ENCODE data around the gene CPOX.

DNA sequence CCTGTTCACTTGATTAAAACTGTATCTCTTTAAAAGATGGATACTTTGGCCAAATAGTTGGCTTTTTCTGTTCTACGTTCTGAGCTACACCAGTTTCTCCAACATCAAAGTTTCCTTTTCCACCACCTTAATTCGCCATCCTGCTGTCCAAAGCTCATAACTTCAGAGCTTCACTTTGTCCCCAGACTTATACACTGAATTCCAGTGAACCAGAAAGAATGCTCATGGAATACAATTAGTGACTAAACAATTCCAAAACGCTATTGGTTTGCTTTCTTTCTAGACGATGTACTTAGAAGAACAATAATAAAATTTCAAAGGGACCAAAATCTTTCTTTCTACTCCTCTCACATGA is 38.4 kb downstream of the CPOX start:
- TF ChIP-seq EZH2 (IDR thresholded peaks at IDR 0.05; ENCODE audit: low read depth, unreplicated experiment) (no peak), POLR2AphosphoS5 (IDR thresholded peaks at IDR 0.05; ENCODE audit: low read depth) (no peak), EZH2phosphoT487 (IDR thresholded peaks at IDR 0.05; ENCODE audit: unreplicated experiment) (no peak), CREB1 (CRISPR knock-in tag; IDR thresholded peaks at IDR 0.05; ENCODE audit: low read depth) (no peak), JUNB (IDR thresholded peaks at IDR 0.05; ENCODE audit: unreplicated experiment) (no peak)
- TF ChIP-seq, protein P1, sequence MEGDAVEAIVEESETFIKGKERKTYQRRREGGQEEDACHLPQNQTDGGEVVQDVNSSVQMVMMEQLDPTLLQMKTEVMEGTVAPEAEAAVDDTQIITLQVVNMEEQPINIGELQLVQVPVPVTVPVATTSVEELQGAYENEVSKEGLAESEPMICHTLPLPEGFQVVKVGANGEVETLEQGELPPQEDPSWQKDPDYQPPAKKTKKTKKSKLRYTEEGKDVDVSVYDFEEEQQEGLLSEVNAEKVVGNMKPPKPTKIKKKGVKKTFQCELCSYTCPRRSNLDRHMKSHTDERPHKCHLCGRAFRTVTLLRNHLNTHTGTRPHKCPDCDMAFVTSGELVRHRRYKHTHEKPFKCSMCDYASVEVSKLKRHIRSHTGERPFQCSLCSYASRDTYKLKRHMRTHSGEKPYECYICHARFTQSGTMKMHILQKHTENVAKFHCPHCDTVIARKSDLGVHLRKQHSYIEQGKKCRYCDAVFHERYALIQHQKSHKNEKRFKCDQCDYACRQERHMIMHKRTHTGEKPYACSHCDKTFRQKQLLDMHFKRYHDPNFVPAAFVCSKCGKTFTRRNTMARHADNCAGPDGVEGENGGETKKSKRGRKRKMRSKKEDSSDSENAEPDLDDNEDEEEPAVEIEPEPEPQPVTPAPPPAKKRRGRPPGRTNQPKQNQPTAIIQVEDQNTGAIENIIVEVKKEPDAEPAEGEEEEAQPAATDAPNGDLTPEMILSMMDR (conservative IDR thresholded peaks at IDR 0.05; ENCODE audit: low read depth in 2 of 2): no peak
- TF ChIP-seq, protein P2, sequence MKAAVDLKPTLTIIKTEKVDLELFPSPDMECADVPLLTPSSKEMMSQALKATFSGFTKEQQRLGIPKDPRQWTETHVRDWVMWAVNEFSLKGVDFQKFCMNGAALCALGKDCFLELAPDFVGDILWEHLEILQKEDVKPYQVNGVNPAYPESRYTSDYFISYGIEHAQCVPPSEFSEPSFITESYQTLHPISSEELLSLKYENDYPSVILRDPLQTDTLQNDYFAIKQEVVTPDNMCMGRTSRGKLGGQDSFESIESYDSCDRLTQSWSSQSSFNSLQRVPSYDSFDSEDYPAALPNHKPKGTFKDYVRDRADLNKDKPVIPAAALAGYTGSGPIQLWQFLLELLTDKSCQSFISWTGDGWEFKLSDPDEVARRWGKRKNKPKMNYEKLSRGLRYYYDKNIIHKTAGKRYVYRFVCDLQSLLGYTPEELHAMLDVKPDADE (IDR thresholded peaks at IDR 0.05): no peak
- TF ChIP-seq, protein P3, sequence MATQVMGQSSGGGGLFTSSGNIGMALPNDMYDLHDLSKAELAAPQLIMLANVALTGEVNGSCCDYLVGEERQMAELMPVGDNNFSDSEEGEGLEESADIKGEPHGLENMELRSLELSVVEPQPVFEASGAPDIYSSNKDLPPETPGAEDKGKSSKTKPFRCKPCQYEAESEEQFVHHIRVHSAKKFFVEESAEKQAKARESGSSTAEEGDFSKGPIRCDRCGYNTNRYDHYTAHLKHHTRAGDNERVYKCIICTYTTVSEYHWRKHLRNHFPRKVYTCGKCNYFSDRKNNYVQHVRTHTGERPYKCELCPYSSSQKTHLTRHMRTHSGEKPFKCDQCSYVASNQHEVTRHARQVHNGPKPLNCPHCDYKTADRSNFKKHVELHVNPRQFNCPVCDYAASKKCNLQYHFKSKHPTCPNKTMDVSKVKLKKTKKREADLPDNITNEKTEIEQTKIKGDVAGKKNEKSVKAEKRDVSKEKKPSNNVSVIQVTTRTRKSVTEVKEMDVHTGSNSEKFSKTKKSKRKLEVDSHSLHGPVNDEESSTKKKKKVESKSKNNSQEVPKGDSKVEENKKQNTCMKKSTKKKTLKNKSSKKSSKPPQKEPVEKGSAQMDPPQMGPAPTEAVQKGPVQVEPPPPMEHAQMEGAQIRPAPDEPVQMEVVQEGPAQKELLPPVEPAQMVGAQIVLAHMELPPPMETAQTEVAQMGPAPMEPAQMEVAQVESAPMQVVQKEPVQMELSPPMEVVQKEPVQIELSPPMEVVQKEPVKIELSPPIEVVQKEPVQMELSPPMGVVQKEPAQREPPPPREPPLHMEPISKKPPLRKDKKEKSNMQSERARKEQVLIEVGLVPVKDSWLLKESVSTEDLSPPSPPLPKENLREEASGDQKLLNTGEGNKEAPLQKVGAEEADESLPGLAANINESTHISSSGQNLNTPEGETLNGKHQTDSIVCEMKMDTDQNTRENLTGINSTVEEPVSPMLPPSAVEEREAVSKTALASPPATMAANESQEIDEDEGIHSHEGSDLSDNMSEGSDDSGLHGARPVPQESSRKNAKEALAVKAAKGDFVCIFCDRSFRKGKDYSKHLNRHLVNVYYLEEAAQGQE (IDR thresholded peaks at IDR 0.05; ENCODE audit: unreplicated experiment): no peak
- TF ChIP-seq, protein P4, sequence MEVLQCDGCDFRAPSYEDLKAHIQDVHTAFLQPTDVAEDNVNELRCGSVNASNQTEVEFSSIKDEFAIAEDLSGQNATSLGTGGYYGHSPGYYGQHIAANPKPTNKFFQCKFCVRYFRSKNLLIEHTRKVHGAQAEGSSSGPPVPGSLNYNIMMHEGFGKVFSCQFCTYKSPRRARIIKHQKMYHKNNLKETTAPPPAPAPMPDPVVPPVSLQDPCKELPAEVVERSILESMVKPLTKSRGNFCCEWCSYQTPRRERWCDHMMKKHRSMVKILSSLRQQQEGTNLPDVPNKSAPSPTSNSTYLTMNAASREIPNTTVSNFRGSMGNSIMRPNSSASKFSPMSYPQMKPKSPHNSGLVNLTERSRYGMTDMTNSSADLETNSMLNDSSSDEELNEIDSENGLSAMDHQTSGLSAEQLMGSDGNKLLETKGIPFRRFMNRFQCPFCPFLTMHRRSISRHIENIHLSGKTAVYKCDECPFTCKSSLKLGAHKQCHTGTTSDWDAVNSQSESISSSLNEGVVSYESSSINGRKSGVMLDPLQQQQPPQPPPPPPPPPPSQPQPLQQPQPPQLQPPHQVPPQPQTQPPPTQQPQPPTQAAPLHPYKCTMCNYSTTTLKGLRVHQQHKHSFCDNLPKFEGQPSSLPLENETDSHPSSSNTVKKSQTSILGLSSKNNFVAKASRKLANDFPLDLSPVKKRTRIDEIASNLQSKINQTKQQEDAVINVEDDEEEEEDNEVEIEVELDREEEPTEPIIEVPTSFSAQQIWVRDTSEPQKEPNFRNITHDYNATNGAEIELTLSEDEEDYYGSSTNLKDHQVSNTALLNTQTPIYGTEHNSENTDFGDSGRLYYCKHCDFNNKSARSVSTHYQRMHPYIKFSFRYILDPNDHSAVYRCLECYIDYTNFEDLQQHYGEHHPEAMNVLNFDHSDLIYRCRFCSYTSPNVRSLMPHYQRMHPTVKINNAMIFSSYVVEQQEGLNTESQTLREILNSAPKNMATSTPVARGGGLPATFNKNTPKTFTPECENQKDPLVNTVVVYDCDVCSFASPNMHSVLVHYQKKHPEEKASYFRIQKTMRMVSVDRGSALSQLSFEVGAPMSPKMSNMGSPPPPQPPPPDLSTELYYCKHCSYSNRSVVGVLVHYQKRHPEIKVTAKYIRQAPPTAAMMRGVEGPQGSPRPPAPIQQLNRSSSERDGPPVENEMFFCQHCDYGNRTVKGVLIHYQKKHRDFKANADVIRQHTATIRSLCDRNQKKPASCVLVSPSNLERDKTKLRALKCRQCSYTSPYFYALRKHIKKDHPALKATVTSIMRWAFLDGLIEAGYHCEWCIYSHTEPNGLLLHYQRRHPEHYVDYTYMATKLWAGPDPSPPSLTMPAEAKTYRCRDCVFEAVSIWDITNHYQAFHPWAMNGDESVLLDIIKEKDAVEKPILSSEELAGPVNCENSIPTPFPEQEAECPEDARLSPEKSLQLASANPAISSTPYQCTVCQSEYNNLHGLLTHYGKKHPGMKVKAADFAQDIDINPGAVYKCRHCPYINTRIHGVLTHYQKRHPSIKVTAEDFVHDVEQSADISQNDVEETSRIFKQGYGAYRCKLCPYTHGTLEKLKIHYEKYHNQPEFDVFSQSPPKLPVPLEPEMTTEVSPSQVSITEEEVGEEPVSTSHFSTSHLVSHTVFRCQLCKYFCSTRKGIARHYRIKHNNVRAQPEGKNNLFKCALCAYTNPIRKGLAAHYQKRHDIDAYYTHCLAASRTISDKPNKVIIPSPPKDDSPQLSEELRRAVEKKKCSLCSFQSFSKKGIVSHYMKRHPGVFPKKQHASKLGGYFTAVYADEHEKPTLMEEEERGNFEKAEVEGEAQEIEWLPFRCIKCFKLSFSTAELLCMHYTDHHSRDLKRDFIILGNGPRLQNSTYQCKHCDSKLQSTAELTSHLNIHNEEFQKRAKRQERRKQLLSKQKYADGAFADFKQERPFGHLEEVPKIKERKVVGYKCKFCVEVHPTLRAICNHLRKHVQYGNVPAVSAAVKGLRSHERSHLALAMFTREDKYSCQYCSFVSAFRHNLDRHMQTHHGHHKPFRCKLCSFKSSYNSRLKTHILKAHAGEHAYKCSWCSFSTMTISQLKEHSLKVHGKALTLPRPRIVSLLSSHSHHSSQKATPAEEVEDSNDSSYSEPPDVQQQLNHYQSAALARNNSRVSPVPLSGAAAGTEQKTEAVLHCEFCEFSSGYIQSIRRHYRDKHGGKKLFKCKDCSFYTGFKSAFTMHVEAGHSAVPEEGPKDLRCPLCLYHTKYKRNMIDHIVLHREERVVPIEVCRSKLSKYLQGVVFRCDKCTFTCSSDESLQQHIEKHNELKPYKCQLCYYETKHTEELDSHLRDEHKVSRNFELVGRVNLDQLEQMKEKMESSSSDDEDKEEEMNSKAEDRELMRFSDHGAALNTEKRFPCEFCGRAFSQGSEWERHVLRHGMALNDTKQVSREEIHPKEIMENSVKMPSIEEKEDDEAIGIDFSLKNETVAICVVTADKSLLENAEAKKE (CRISPR knock-in tag; IDR thresholded peaks at IDR 0.05): no peak

Data from GM23338 (cell line).